Endothelial cell of umbilical vein (primary cell): Measurements from ENCODE around the gene NDUFB5.

Source experiments
- CTCF ChIP-seq, 2 donors: IDR thresholded peaks; 1 replicate in 1 of 2; 2 replicates in 1 of 2; pipeline ENCODE4 v1.5.1; 2011; ENCODE audit warnings: low read length in 2 of 2, mild to moderate bottlenecking in 2 of 2, moderate library complexity in 2 of 2, control low read depth in 1 of 2, inconsistent platforms in 1 of 2, low read depth in 1 of 2; ENCODE audit not compliant: insufficient read depth in 1 of 2; ENCODE audit errors: extremely low read depth in 1 of 2
- EZH2 ChIP-seq: IDR thresholded peaks from 2 replicates; pipeline ENCODE4 v1.6.1; 2012; ENCODE audit warnings: borderline replicate concordance, low read depth, mild to moderate bottlenecking, moderate library complexity, low read length, inconsistent platforms; ENCODE audit not compliant: severe bottlenecking
- FOS ChIP-seq: IDR thresholded peaks from 2 replicates; pipeline ENCODE4 v1.6.1; 2011; ENCODE audit warnings: mild to moderate bottlenecking, low read length, moderate library complexity, borderline replicate concordance; ENCODE audit not compliant: insufficient read depth
- MAX ChIP-seq: IDR thresholded peaks from 2 replicates; pipeline ENCODE4 v1.6.1; 2011; ENCODE audit not compliant: insufficient read depth, insufficient read length
- POLR2A ChIP-seq: IDR thresholded peaks from 2 replicates; pipeline ENCODE4 v1.6.1; 2012; ENCODE audit warnings: low read depth, mild to moderate bottlenecking, control low read depth, low read length
- POLR2AphosphoS5 ChIP-seq: IDR thresholded peaks from 2 replicates; pipeline ENCODE4 v1.6.1; 2012; ENCODE audit warnings: low read depth, mild to moderate bottlenecking, control low read depth, low read length, moderate library complexity; ENCODE audit not compliant: insufficient read depth

GRCh38 chr3:179651687-179652446 is 47.3 kb downstream of the NDUFB5 start:
- no peak for TF ChIP-seq CTCF (IDR thresholded peaks at IDR 0.05; ENCODE audit: extremely low read depth in 1 of 2, insufficient read depth in 1 of 2, low read depth in 1 of 2, low read length in 2 of 2)
- no peak for TF ChIP-seq POLR2AphosphoS5
- no peak for TF ChIP-seq EZH2
- TF ChIP-seq POLR2A: no peak
- no peak for TF ChIP-seq MAX
- TF ChIP-seq FOS: no peak
